HG03469 (cell line): ENCODE results near the gene MAP3K20.
"Not testable (repeated sequence)": the region's sequence is repeated elsewhere in the genome, so short reads cannot be mapped to it uniquely, and the experiment has no call there.

Source experiments
- ATAC-seq: cut with Tn5 transposase; IDR thresholded peaks from one replicate; pipeline ENCODE4 v1.9.1; 2021; ENCODE audit warnings: mild to moderate bottlenecking, moderate library complexity, moderate number of reproducible peaks; ENCODE audit not compliant: unreplicated experiment

MAP3K20 gene

GRCh38 chr2:173153301-173153885 is 77.7 kb downstream of the MAP3K20 start:
- no peak for ATAC-seq

GRCh38 chr2:173157676-173158293 is 82.1 kb downstream of the MAP3K20 start:
- no peak for ATAC-seq

- no peak for ATAC-seq
These were observed 84.3 kb downstream of the MAP3K20 start for GRCh38 chr2:173159791-173160463.

- no peak for ATAC-seq
These were observed 85.0 kb downstream of the MAP3K20 start for GRCh38 chr2:173160618-173161017.

- ATAC-seq, result no peak
These were observed 85.4 kb downstream of the MAP3K20 start for GRCh38 chr2:173161040-173161439.

- ATAC-seq, result no peak
These were observed 85.9 kb downstream of the MAP3K20 start for GRCh38 chr2:173161507-173161906.

GRCh38 chr2:173163357-173163756 is 87.7 kb downstream of the MAP3K20 start:
- ATAC-seq, result not testable (repeated sequence)

- ATAC-seq, result no peak
These were observed 88.8 kb downstream of the MAP3K20 start for GRCh38 chr2:173164396-173164795.

- ATAC-seq, result no peak
These were observed 90.0 kb downstream of the MAP3K20 start for GRCh38 chr2:173165443-173166238.

GRCh38 chr2:173171321-173171720 is 95.7 kb downstream of the MAP3K20 start:
- ATAC-seq, result no peak

GRCh38 chr2:173171924-173172643 is 96.4 kb downstream of the MAP3K20 start:
- ATAC-seq, result no peak

GRCh38 chr2:173174339-173174738 is 98.7 kb downstream of the MAP3K20 start:
- ATAC-seq, result not testable (repeated sequence)

GRCh38 chr2:173175222-173175621 is 99.6 kb downstream of the MAP3K20 start:
- no peak for ATAC-seq

GRCh38 chr2:173181982-173182381 is 106.3 kb downstream of the MAP3K20 start:
- ATAC-seq, result no peak

GRCh38 chr2:173184031-173185004 is 108.7 kb downstream of the MAP3K20 start:
- ATAC-seq, result no peak

GRCh38 chr2:173185437-173185836 is 109.8 kb downstream of the MAP3K20 start:
- no peak for ATAC-seq

GRCh38 chr2:173187941-173188788 is 112.5 kb downstream of the MAP3K20 start:
- no peak for ATAC-seq

- no peak for ATAC-seq
These were observed 116.0 kb downstream of the MAP3K20 start for GRCh38 chr2:173191601-173192000.

- ATAC-seq, result no peak
These were observed 116.4 kb downstream of the MAP3K20 start for GRCh38 chr2:173192071-173192470.
